H1 (cell line): ENCODE results near the gene MAF. TPM values are rescaled to one million over a fixed set of nuclear protein-coding genes. Genes with fewer than 3 reads are reported as not detected.

Experiments
- CTCF ChIA-PET: fragments of 300-600 bp; sonication (Branson Sonifier 250); formaldehyde crosslinking; loops from one replicate; lab custom pipeline; 2021; ENCODE audit not compliant: partially characterized antibody; lab: Charles Lee
- POLR2A ChIA-PET: fragments of 300-600 bp; sonication (Branson Sonifier 250); formaldehyde crosslinking; loops from one replicate; lab custom pipeline; 2021; ENCODE audit warnings: inconsistent platforms; ENCODE audit not compliant: partially characterized antibody; lab: Charles Lee
- DNase-seq, 2 experiments: peaks; one replicate each; pipeline versions ENCODE4 v3.0.0 to v3.0.0-alpha.2; 2010 to 2022; ENCODE audit warnings: low spot score in 2 of 2, low read depth in 1 of 2, mixed read lengths in 1 of 2
- FAIRE-seq: peaks from 2 replicates; lab custom pipeline; 2011; peaks lifted over from hg19 to GRCh38; lab: Jason Lieb, UNC
- H2AFZ ChIP-seq: 2 replicates; pipeline ENCODE4 v1.8.1; 2012; ENCODE audit warnings: low read length, inconsistent platforms
- H2AK5ac ChIP-seq: 2 replicates; pipeline ENCODE4 v1.6.1; 2013; ENCODE audit warnings: low read depth, low read length
- H2BK120ac ChIP-seq: replicated peaks from 2 replicates; pipeline ENCODE3; 2013; ENCODE audit warnings: low read depth, low read length, inconsistent platforms
- H2BK12ac ChIP-seq: 2 replicates; pipeline ENCODE4 v1.6.1; 2013; ENCODE audit warnings: low read depth, low read length
- H2BK15ac ChIP-seq: 2 replicates; pipeline ENCODE4 v1.6.1; 2013; ENCODE audit warnings: low read length
- H2BK20ac ChIP-seq: 2 replicates; pipeline ENCODE4 v1.6.1; 2013; ENCODE audit warnings: low read length
- H2BK5ac ChIP-seq: 2 replicates; pipeline ENCODE4 v1.6.1; 2013; ENCODE audit warnings: low read depth, low read length
- H3K14ac ChIP-seq: 2 replicates; pipeline ENCODE4 v1.6.1; 2013; ENCODE audit warnings: inconsistent platforms; ENCODE audit not compliant: insufficient read length
- H3K18ac ChIP-seq: 2 replicates; pipeline ENCODE4 v1.6.1; 2013; ENCODE audit warnings: low read length; ENCODE audit errors: extremely low read depth
- H3K23ac ChIP-seq: 2 replicates; pipeline ENCODE4 v1.6.1; 2013; ENCODE audit warnings: inconsistent platforms; ENCODE audit not compliant: insufficient read length
- H3K23me2 ChIP-seq: 2 replicates; pipeline ENCODE4 v1.6.1; 2013; ENCODE audit warnings: low read depth, low read length
- H3K27ac ChIP-seq: 2 replicates; pipeline ENCODE4 v1.6.1; 2011; ENCODE audit warnings: low read depth, low read length, inconsistent platforms
- H3K27me3 ChIP-seq, 4 experiments: replicated peaks in 1 of 4; 1 replicate in 1 of 4; 2 replicates in 3 of 4; pipeline versions ENCODE4 v1.6.1 to v1.8.1; 2011 to 2013; ENCODE audit warnings: low read length in 3 of 4, mild to moderate bottlenecking in 3 of 4, inconsistent platforms in 2 of 4, mixed read lengths in 2 of 4, moderate library complexity in 1 of 4; ENCODE audit not compliant: control insufficient read depth in 3 of 4, insufficient read depth in 3 of 4; ENCODE audit errors: extremely low read depth in 1 of 4
- H3K36me3 ChIP-seq, 4 experiments: 2 replicates each; pipeline versions ENCODE4 v1.6.1 to v1.8.1; 2011 to 2013; ENCODE audit warnings: mild to moderate bottlenecking in 4 of 4, low read length in 3 of 4, moderate library complexity in 2 of 4, control low read depth in 1 of 4, inconsistent platforms in 1 of 4; ENCODE audit not compliant: insufficient read depth in 4 of 4, control insufficient read depth in 2 of 4
- H3K4ac ChIP-seq: replicated peaks from 2 replicates; pipeline ENCODE3; 2013; ENCODE audit warnings: low read length, low read depth, mixed read lengths, inconsistent platforms; ENCODE audit not compliant: insufficient read length
- H3K4me1 ChIP-seq, 4 experiments: replicated peaks in 1 of 4; 1 replicate in 1 of 4; 2 replicates in 3 of 4; pipeline versions ENCODE4 v1.6.1 to v1.8.1; 2011 to 2013; ENCODE audit warnings: low read length in 3 of 4, inconsistent platforms in 2 of 4, mixed read lengths in 1 of 4; ENCODE audit not compliant: insufficient read depth in 4 of 4, control insufficient read depth in 3 of 4
- H3K4me2 ChIP-seq, 2 experiments: 2 replicates each; pipeline versions ENCODE4 v1.6.1 to v1.8.1; 2011 to 2013; ENCODE audit warnings: low read depth in 2 of 2, low read length in 2 of 2, control low read depth in 1 of 2, inconsistent platforms in 1 of 2, mild to moderate bottlenecking in 1 of 2; ENCODE audit not compliant: insufficient read depth in 1 of 2
- H3K4me3 ChIP-seq, 4 experiments: fragments of 200-600, 300-600 bp in 1 of 4; sonication (generic), shearing (Covaris generic), sonication (Bioruptor Twin) in 1 of 4; 2 replicates each; pipeline versions ENCODE4 v1.5.1 to v1.8.1; 2011 to 2016; ENCODE audit warnings: low read length in 4 of 4, low read depth in 3 of 4, control low read depth in 2 of 4, inconsistent platforms in 2 of 4, mild to moderate bottlenecking in 2 of 4, mixed read lengths in 1 of 4, moderate library complexity in 1 of 4; ENCODE audit not compliant: insufficient read depth in 2 of 4; ENCODE audit errors: extremely low read depth in 1 of 4
- H3K56ac ChIP-seq: replicated peaks from 2 replicates; pipeline ENCODE3; 2013; ENCODE audit warnings: low read depth, mild to moderate bottlenecking, mixed read lengths, low read length, inconsistent platforms; ENCODE audit not compliant: insufficient read length
- H3K79me1 ChIP-seq: 2 replicates; pipeline ENCODE4 v1.6.1; 2013; ENCODE audit warnings: low read depth, low read length, control low read depth
- H3K79me2 ChIP-seq, 2 experiments: 2 replicates each; pipeline versions ENCODE4 v1.6.1 to v1.8.1; 2012 to 2013; ENCODE audit warnings: low read length in 2 of 2, mild to moderate bottlenecking in 2 of 2, inconsistent platforms in 1 of 2; ENCODE audit not compliant: insufficient read depth in 2 of 2, control insufficient read depth in 1 of 2
- H3K9ac ChIP-seq, 4 experiments: replicated peaks in 1 of 4; 1 replicate in 1 of 4; 2 replicates in 3 of 4; pipeline versions ENCODE4 v1.6.1 to v1.8.1; 2011 to 2013; ENCODE audit warnings: low read depth in 3 of 4, low read length in 3 of 4, control low read depth in 2 of 4, mild to moderate bottlenecking in 2 of 4, moderate library complexity in 2 of 4, inconsistent platforms in 1 of 4; ENCODE audit errors: extremely low read depth in 1 of 4
- H3K9me3 ChIP-seq, 2 experiments: 2 replicates each; pipeline versions ENCODE4 v1.6.1 to v1.8.1; 2012 to 2013; ENCODE audit warnings: mild to moderate bottlenecking in 2 of 2, moderate library complexity in 2 of 2, control low read depth in 1 of 2, inconsistent platforms in 1 of 2, low read depth in 1 of 2, low read length in 1 of 2, mixed read lengths in 1 of 2; ENCODE audit not compliant: insufficient read depth in 2 of 2
- H4K20me1 ChIP-seq, 2 experiments: replicated peaks in 1 of 2; 2 replicates each; pipeline versions ENCODE3 to v1.8.1; 2011 to 2013; ENCODE audit warnings: inconsistent platforms in 2 of 2, low read length in 2 of 2, mild to moderate bottlenecking in 1 of 2; ENCODE audit not compliant: insufficient read depth in 2 of 2, control insufficient read depth in 1 of 2
- H4K5ac ChIP-seq: 2 replicates; pipeline ENCODE4 v1.6.1; 2013; ENCODE audit warnings: low read length, low read depth, mixed read lengths, inconsistent platforms; ENCODE audit not compliant: insufficient read length
- H4K8ac ChIP-seq: 2 replicates; pipeline ENCODE4 v1.8.0; 2013; ENCODE audit warnings: mild to moderate bottlenecking, moderate library complexity, low read length, inconsistent platforms; ENCODE audit not compliant: insufficient read depth; ENCODE audit errors: extremely low read depth
- H4K91ac ChIP-seq: replicated peaks from 2 replicates; pipeline ENCODE3; 2013; ENCODE audit warnings: low read length, mixed read lengths, inconsistent platforms; ENCODE audit not compliant: insufficient read length
- KDM5A ChIP-seq: fragments of 200-600 bp; IDR thresholded peaks from 2 replicates; pipeline ENCODE4 v1.7.1; 2012; ENCODE audit warnings: mild to moderate bottlenecking, low read length, inconsistent platforms, mixed read lengths
- WGBS, 2 experiments: shearing (Covaris generic) in 1 of 2; methylation state at CpG; one replicate each; pipeline versions ENCODE4 v1.1.6 to v1.1.7; 2013 to 2015; ENCODE audit warnings: low lambda C conversion rate in 2 of 2, mixed read lengths in 2 of 2, inconsistent platforms in 1 of 2, low coverage in 1 of 2, missing lambda C conversion rate in 1 of 2; ENCODE audit not compliant: insufficient replicate concordance in 2 of 2, insufficient coverage in 1 of 2, insufficient read length in 1 of 2; ENCODE audit errors: extremely low coverage in 1 of 2, missing lambda C conversion rate in 1 of 2; 5-methylcytosine and 5-hydroxymethylcytosine counted together
- polyA plus RNA-seq, 7 experiments: library from polyadenylated mRNA; depleted of rRNA in 3 of 7; stranded (reverse) in 5 of 7; unstranded in 2 of 7; fragments of >200 nt in 5 of 7; fragments of 200-250 nt in 2 of 7; gene quantifications; 1 replicate in 5 of 7; 2 replicates in 1 of 7; 4 replicates in 1 of 7; pipeline versions ENCODE4 v1.2.1 to v1.2.3, GENCODE V29; 2011 to 2013; ENCODE audit warnings: missing spikeins in 2 of 7, mixed read lengths in 2 of 7
- total RNA-seq: library from RNA; stranded (reverse); fragmentation: NEBNext Ultra II Directional; extraction: Animal tissue kit (Norgen Biotek cat#: 25700); gene quantifications from 2 replicates; pipeline ENCODE4 v1.2.1, GENCODE V29; 2021

MAF gene
- total and polyA plus RNA-seq, 2 of the 8 experiments (the other 6 are each of a cell fraction or from before 2014, with no cell fraction given) = 1.3 to 2.7 TPM

GRCh38 chr16:79634298-79634697, 33.8 kb upstream of the MAF start:
- Histone ChIP-seq H2AFZ (no peak overlapping the region), H4K5ac (no peak overlapping the region), H3K4me1 (no peaks in the 10 kb centered on the region), H4K91ac (no peak overlapping the region), H3K23me2 (no peaks in the 10 kb centered on the region), H3K27ac (no peak overlapping the region), H3K4me2 (no peak overlapping the region), H3K27me3 (no peaks in the 10 kb centered on the region), H3K79me1 (no peaks in the 10 kb centered on the region), H4K20me1 (no peaks in the 10 kb centered on the region), H2BK15ac (no peak overlapping the region), H4K8ac (no peak overlapping the region), H3K9ac (no peak overlapping the region), H2AK5ac (no peak overlapping the region), H2BK5ac (no peak overlapping the region), H3K23ac (no peak overlapping the region), H3K56ac (no peak overlapping the region), H2BK20ac (no peak overlapping the region), H3K18ac (no peak overlapping the region), H3K4ac (no peak overlapping the region), H3K4me3 (no peak overlapping the region), H3K36me3 (no peaks in the 10 kb centered on the region), H2BK12ac (no peak overlapping the region), H3K9me3 (no peaks in the 10 kb centered on the region), H2BK120ac (no peak overlapping the region), H3K79me2 (no peaks in the 10 kb centered on the region), H3K14ac (no peak overlapping the region)
- DNase-seq (no peak), FAIRE-seq (no peak)
- CTCF ChIA-PET = no interaction called here
- TF ChIP-seq KDM5A = no peak
- POLR2A ChIA-PET = no interaction called here
- 89% methylated on average over 7 of the region's 7 CpGs; no CpG with 5 or more reads in 1 of the 2 experiments for WGBS, 2 experiments
